Suppressor macrophage treated with lipopolysaccharide for 1 hour (primary cell): ENCODE measurements around the gene TAF1B.
"Not testable (repeated sequence)": the region's sequence is repeated elsewhere in the genome, so short reads cannot be mapped to it uniquely, and the experiment has no call there.

Experiments
- DNase-seq, 3 donors: peaks; one replicate each; pipeline ENCODE4 v3.0.0-alpha.2; 2020 to 2022

Gene TAF1B

DNA sequence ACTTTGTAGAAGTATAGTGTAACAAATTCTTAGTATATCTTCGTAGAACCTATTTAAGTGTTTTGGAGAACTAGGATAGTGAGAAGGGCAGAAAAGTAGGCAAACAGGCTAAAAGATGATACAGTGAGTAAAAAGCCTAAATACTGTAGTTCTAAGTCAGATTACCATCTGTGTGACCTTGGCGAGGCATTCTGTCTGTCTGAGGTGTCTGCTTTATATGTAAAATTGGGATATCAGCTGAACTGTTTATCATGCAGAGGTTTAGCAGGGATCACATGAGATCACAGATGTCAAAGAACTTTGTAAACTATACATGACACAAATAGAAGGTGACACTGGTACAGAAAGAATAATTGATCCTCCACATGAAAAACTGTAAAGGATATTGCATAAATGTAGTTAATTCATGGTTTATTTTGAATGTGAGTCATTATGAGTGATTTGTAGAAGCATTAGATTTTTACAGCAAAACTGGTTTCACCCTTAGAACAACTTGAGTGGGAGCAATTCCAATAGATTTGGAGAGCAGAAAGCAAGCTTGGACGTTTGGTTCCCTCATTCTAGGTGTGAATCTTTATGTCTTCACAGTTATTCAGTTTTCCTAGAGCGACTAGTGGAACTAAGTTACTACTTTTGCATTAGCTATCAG, 41.9 kb downstream of the TAF1B start:
- DNase-seq: no peak

DNA sequence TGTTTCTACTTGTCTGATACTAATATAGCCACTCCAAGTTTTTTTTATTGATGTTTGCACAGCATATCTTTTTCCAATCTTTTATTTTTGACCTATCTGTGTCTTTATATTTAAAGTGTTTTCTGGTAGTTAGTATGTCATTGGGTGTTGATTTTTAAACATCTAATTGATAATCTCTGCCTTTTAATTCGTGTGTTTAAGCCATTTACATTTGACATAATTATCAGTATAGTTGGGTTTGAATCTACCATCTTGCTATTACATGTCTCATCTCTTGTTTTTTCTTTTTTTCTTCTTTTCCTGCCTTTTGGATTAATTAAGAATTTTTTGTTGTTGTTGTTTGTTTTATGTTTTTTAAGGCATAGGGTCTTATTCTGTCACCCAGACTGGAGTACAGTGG, 44.2 kb downstream of the TAF1B start:
- DNase-seq: no peak

- DNase-seq: no peak
Observed at GRCh38 chr2:9889812-9890261, 46.6 kb downstream of the TAF1B start.

- DNase-seq: no peak
Observed at GRCh38 chr2:9892236-9892635, 49.0 kb downstream of the TAF1B start.

DNA sequence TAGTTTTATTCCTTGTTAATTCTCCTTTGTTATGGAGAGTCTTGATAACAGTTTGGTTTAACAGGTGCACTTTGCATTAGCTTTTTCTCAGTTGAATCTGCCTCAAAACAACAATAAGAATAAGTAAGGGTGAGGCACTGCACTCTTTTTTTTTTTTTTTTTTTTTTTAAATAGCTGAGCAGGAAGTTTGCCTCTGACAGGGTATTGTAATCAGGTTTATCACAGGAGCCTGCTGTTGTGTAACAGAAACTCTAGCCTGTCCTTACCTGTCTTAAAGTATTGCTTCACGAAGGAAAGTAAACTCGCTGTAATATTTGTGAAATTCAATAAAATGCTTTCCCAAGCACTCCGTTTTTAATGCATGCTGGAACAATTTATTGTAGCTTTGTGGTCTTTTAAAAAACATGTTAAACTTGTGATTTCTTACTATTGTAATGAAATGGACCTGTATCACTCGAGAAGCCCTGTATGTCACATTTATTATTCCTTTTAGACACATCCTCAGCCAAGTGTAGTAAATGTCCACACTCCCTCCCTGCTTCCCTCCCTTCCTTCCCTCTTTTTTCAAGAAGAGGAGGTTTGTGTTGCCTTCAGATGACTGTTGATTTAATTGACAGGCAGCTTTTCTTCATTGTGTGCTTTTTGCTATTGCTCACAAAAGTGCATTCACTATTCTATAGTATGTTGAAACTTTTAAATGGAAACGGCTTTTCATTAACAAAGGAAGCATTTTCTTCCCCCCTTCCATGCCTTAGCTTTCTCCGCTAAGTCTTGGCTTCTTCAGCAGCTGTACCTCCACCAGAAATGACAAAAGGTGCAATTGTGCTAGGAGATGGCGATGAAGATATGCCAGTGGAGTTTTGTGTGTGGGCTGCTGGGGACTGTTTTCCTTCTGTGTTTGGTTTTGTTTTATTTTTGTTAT, 52.7 kb downstream of the TAF1B start:
- DNase-seq: peak in 1 of 3 donors; percentile 13

- peak; percentile 92 to 98 (median 96) for DNase-seq
Observed at GRCh38 chr2:9897331-9897737, 54.1 kb downstream of the TAF1B start.

DNA sequence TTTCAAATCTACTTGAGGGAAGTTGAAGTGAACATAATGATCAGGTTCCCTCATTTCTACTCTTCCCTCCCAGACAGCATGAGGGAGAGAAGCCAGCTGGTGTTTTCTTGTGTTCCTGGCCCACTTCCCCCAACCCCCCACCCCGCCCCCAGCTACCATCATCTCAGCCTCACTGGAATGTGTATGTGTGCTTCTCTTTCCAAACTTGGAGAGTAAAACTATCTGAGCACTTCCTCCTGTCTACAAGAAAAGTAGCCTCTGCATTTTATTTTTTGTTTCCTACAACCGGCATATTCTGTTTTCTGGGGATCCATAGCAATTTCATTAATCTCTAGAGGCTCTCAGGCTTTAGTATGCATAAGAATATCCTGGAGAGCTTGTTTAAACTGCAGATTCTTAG, 54.6 kb downstream of the TAF1B start:
- peak in 1 of 3 donors; percentile 6 for DNase-seq

DNA sequence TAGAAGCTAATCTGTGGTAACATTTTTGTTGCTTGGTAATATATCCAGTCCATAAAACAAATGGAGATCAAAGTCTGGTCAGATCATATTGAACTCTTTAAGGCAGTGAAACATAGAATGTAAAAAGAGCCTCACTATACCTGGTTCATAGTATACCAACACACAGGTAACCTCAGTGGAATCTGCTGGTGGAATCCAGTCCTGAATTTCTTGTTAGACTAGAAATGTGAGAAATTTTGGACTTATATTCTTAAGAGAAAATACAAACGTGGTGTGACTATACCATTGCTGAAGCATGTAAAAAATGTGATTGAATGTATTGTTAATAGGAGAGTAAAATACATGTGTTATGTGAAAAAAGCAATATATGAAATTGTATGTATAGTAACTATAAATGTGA, 62.1 kb downstream of the TAF1B start:
- no peak for DNase-seq

GRCh38 chr2:9907402-9907801, 64.1 kb downstream of the TAF1B start:
- no peak for DNase-seq

DNA sequence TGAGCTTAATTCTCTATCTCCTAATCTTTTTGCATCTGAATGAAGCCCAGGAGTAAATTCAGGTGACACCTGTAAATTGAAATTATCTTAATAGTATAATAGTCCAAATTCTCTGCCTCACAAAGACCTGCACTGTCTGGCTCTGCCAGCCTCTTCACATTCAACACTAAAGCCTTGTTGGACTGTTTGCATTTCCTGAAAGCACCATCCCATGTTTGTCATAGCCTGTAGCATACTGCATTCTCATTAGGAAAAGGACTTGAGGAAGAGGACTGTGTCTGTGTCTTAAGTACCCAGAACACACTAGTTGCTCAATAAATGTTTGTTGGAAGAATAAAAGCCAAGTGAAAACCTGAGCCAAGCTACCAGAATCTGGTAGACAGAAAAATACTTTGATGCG, 65.4 kb downstream of the TAF1B start:
- DNase-seq: no peak

DNA sequence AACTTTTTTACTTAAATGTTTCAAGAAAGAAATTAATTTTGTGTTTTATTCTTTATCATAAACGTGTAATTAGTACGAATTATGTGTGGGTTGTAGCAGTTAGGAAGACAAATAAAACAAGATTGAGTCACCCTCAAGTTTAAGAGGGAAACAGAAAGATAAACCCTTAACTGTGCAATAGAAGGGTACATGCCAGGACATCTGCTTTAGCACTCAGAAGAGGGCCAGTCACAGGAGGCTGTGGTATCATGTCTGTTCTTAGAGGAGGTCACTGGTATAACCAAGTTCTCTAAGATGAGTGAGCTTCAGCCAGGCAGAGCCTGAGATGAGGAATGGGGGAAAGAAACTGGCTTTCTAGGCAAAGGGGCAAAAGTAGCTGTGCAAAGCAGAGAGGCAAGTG, 65.8 kb downstream of the TAF1B start:
- peak in 2 of 3 donors; percentile 36 to 44 for DNase-seq

GRCh38 chr2:9910699-9911098, 67.4 kb downstream of the TAF1B start:
- no peak for DNase-seq

GRCh38 chr2:9912468-9912867, 69.2 kb downstream of the TAF1B start:
- no peak for DNase-seq

DNA sequence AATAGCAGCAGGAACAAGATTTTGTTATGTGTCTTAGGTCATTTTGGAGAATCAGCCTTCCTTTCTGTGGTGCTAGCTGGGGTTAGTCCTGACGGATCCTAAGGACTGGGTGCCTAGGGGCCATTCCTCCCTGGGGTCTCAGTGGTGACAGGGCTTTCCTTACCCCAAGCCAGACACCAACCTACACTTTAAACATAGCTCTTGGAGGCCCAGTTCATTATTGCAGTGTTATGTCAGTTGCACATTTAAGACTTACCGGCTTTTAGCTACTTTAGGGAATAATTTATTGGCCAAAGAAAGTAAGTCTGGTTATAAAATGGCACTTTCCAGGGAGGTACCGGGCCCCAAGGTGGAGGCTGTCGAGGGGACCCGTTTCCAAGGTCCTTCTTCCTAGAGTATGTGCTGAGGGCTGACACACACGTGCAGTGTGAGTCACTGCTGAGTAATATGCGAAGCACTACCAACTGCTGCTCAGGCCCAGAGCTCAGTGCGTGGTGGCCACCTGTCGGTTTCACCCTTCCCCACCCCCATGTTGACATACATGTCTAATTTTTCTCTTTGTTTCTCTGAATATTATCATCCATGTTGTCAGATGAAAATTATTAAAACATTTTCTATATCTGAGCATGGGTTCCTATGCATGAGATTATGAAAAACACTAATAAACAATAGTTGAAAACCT, 71.3 kb downstream of the TAF1B start:
- DNase-seq: peak in 2 of 3 donors; percentile 8 to 24

- peak in 2 of 3 donors; percentile 6 to 28 for DNase-seq
Observed at GRCh38 chr2:9918275-9918674, 75.0 kb downstream of the TAF1B start.

DNA sequence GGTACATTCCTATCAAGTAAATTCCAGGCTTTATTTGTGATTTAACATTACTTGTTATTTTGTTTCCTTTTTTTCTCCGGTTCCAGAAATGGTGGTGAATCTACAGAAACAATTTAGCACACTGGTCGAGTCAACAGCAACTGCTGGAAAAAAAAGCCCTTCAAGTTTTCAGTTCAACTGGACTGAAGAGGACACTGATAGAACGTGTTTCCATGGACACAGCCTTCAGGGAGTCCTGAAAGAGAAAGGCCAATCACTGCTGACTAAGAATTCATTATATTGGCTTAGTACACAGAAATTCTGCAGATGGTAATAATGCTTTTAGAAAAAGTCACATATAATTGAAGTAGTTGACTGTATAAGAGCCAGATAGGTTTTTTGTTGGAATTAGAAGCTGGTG, 76.2 kb downstream of the TAF1B start:
- no peak for DNase-seq

DNA sequence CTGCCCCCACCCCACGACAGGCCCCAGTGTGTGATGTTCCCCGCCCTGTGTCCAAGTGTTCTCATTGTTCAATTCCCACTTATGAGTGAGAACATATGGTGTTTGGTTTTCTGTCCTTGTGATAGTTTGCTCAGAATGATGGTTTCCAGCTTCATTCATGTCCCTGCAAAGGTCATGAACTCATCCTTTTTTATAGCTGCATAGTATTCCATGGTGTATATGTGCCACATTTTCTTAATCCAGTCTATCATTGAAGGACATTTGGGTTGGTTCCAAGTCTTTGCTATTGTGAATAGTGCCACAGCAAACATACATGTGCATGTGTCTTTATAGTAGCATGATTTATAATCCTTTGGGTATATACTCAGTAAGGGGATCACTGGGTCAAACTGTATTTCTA, 83.7 kb downstream of the TAF1B start:
- not testable (repeated sequence) for DNase-seq

DNA sequence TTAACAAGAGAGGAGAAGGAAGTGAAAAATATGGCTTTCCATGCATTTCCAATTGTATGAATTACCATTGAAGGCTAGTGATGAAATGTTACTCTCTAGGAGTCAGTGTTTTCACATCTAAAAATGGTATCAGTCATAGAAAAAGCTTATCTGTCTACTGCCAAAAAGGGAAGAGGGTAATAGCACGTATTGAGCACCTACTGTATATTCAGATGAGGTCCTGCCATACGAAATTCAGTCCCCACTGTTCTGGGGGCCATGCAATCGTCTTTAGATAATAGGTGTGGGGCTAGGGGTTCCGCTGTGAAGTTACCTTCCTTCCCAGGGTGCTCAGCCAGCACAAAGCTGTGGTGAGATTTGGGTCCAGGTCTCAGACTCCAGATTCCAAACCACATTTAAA, 94.0 kb downstream of the TAF1B start:
- DNase-seq: peak in 1 of 3 donors; percentile 10

GRCh38 chr2:9937968-9938367, 94.7 kb downstream of the TAF1B start:
- no peak for DNase-seq

DNA sequence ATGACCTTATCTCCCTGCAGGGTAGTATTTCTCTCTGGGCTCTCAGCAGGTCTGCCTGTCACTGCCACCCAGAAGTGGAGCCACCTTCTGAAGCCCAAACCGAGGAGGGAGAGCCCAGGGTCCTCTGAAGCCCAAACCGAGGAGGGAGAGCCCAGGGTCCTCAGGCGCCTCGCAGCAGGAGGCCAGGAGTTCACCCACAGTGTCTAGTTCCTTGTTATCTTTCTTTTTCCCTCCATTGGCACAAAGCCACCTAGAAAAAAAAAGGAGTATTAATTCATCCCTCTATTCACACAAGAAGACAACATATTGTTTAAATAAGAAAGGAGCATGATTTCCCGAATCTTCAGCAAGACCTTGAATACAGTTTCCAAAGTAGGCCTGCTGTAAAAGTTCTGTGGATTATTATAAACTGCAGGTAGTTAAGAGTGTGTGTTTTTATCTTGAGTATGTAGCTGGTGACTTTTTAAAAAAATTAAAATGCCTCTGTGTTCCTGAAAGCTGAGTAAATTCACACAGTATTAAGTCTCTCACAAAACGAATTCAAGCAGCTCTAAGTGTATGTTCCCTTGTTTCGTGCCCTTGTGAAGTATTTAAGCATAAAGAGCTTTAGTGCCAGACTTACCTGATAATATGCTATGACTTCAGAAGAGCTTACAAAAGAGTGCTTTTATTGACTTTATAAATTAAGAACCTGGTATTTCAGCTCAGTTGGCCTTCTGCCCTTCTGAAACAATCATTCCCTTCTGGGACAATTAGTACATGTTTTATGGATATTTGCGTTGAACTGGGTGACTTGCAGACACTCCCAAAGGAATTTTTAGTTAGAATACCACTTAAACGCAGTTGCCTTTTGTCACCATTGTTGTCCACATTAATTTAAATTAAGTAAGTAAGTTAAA, 96.6 kb downstream of the TAF1B start:
- DNase-seq: peak in 1 of 3 donors; percentile 6

GRCh38 chr2:9941196-9941995, 98.1 kb downstream of the TAF1B start:
- DNase-seq: peak in 1 of 3 donors; percentile 17

DNA sequence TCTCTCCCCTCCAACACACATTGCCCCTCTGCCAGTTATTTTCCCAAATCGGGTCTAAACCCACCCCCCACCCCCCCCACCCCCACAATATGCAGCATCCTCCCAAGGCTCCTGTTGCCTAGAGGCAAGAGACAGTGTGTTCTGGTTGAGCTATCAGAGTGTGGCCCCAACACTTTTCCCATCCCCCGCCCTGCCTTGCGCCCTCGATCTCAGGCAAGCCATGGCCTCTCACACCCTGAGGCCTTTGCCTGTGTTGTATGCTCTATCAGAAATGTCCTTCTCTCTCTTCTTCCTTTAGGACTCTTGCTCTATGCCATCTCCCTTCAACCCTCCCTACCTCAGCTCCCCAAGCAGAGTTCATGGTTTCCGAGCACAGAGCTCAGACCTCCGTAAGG, 98.7 kb downstream of the TAF1B start:
- DNase-seq: peak in 1 of 3 donors; percentile 10
